ENCODE data around the gene TMEM132D.

Gene TMEM132D

GRCh38 chr12:129331356-129332085, 572.3 kb downstream of the TMEM132D start:
- no peak overlapping the region for H3K9ac ChIP-seq (ENCODE audit: low read depth, low read length)
- H3K4me1 ChIP-seq (ENCODE audit: control insufficient read depth, insufficient read depth, low read length): no peaks in the 10 kb centered on the region
- no peak overlapping the region for H3K4me3 ChIP-seq (ENCODE audit: low read depth, low read length)
- no peak overlapping the region for H3K27ac ChIP-seq (ENCODE audit: low read depth, low read length)
- H3K9me3 ChIP-seq (ENCODE audit: control insufficient read depth, insufficient read depth, low read length): no peaks in the 10 kb centered on the region
- H3K36me3 ChIP-seq (ENCODE audit: control insufficient read depth, insufficient read depth, low read length): no peaks in the 10 kb centered on the region
- H3K27me3 ChIP-seq (ENCODE audit: control insufficient read depth, insufficient read depth, low read length): no peaks in the 10 kb centered on the region

- no peak overlapping the region for H3K9ac ChIP-seq (ENCODE audit: low read depth, low read length)
- H3K27ac ChIP-seq (ENCODE audit: low read depth, low read length): no peak overlapping the region
- no peaks in the 10 kb centered on the region for H3K9me3 ChIP-seq (ENCODE audit: control insufficient read depth, insufficient read depth, low read length)
- no peaks in the 10 kb centered on the region for H3K36me3 ChIP-seq (ENCODE audit: control insufficient read depth, insufficient read depth, low read length)
- H3K27me3 ChIP-seq (ENCODE audit: control insufficient read depth, insufficient read depth, low read length): no peaks in the 10 kb centered on the region
- H3K4me1 ChIP-seq (ENCODE audit: control insufficient read depth, insufficient read depth, low read length): no peaks in the 10 kb centered on the region
- no peak overlapping the region for H3K4me3 ChIP-seq (ENCODE audit: low read depth, low read length)
Observed at GRCh38 chr12:129328235-129328634, 575.6 kb downstream of the TMEM132D start.

- Histone ChIP-seq H3K4me1 (ENCODE audit: control insufficient read depth, insufficient read depth, low read length) (no peaks in the 10 kb centered on the region), H3K9me3 (ENCODE audit: control insufficient read depth, insufficient read depth, low read length) (no peaks in the 10 kb centered on the region), H3K9ac (ENCODE audit: low read depth, low read length) (no peak overlapping the region), H3K4me3 (ENCODE audit: low read depth, low read length) (no peak overlapping the region), H3K27ac (ENCODE audit: low read depth, low read length) (no peak overlapping the region), H3K36me3 (ENCODE audit: control insufficient read depth, insufficient read depth, low read length) (no peaks in the 10 kb centered on the region), H3K27me3 (ENCODE audit: control insufficient read depth, insufficient read depth, low read length) (no peaks in the 10 kb centered on the region)
Observed at GRCh38 chr12:129325566-129325965, 578.3 kb downstream of the TMEM132D start.

- Histone ChIP-seq H3K9ac (ENCODE audit: low read depth, low read length) (no peak overlapping the region), H3K27ac (ENCODE audit: low read depth, low read length) (no peak overlapping the region), H3K36me3 (ENCODE audit: control insufficient read depth, insufficient read depth, low read length) (no peaks in the 10 kb centered on the region), H3K4me1 (ENCODE audit: control insufficient read depth, insufficient read depth, low read length) (no peaks in the 10 kb centered on the region), H3K4me3 (ENCODE audit: low read depth, low read length) (no peak overlapping the region), H3K27me3 (ENCODE audit: control insufficient read depth, insufficient read depth, low read length) (no peaks in the 10 kb centered on the region), H3K9me3 (ENCODE audit: control insufficient read depth, insufficient read depth, low read length) (no peaks in the 10 kb centered on the region)
Observed at GRCh38 chr12:129312048-129312447, 591.8 kb downstream of the TMEM132D start.

- no peaks in the 10 kb centered on the region for H3K36me3 ChIP-seq (ENCODE audit: control insufficient read depth, insufficient read depth, low read length)
- no peak overlapping the region for H3K9ac ChIP-seq (ENCODE audit: low read depth, low read length)
- H3K27ac ChIP-seq (ENCODE audit: low read depth, low read length): no peak overlapping the region
- no peaks in the 10 kb centered on the region for H3K27me3 ChIP-seq (ENCODE audit: control insufficient read depth, insufficient read depth, low read length)
- no peak overlapping the region for H3K4me3 ChIP-seq (ENCODE audit: low read depth, low read length)
- H3K4me1 ChIP-seq (ENCODE audit: control insufficient read depth, insufficient read depth, low read length): no peaks in the 10 kb centered on the region
- H3K9me3 ChIP-seq (ENCODE audit: control insufficient read depth, insufficient read depth, low read length): no peaks in the 10 kb centered on the region
Observed at GRCh38 chr12:129310346-129310745, 593.5 kb downstream of the TMEM132D start.

- Histone ChIP-seq H3K4me1 (ENCODE audit: control insufficient read depth, insufficient read depth, low read length) (no peaks in the 10 kb centered on the region; the same call in 1 of the 2 replicates), H3K36me3 (ENCODE audit: control insufficient read depth, insufficient read depth, low read length) (no peaks in the 10 kb centered on the region), H3K27ac (ENCODE audit: low read depth, low read length) (no peak overlapping the region), H3K27me3 (ENCODE audit: control insufficient read depth, insufficient read depth, low read length) (no peaks in the 10 kb centered on the region), H3K4me3 (ENCODE audit: low read depth, low read length) (no peak overlapping the region), H3K9ac (ENCODE audit: low read depth, low read length) (no peak overlapping the region), H3K9me3 (ENCODE audit: control insufficient read depth, insufficient read depth, low read length) (no peaks in the 10 kb centered on the region)
Observed at GRCh38 chr12:129305851-129306250, 598.0 kb downstream of the TMEM132D start.

- Histone ChIP-seq H3K4me3 (ENCODE audit: low read depth, low read length) (no peak overlapping the region), H3K36me3 (ENCODE audit: control insufficient read depth, insufficient read depth, low read length) (no peaks in the 10 kb centered on the region), H3K27me3 (ENCODE audit: control insufficient read depth, insufficient read depth, low read length) (no peaks in the 10 kb centered on the region), H3K9me3 (ENCODE audit: control insufficient read depth, insufficient read depth, low read length) (no peaks in the 10 kb centered on the region), H3K4me1 (ENCODE audit: control insufficient read depth, insufficient read depth, low read length) (no peaks in the 10 kb centered on the region; the same call in 1 of the 2 replicates), H3K9ac (ENCODE audit: low read depth, low read length) (no peak overlapping the region), H3K27ac (ENCODE audit: low read depth, low read length) (no peak overlapping the region)
Observed at GRCh38 chr12:129304529-129304928, 599.3 kb downstream of the TMEM132D start.

GRCh38 chr12:129300011-129300410, 603.8 kb downstream of the TMEM132D start:
- Histone ChIP-seq H3K4me1 (ENCODE audit: control insufficient read depth, insufficient read depth, low read length) (no peaks in the 10 kb centered on the region; the same call in 1 of the 2 replicates), H3K4me3 (ENCODE audit: low read depth, low read length) (no peak overlapping the region), H3K36me3 (ENCODE audit: control insufficient read depth, insufficient read depth, low read length) (no peaks in the 10 kb centered on the region), H3K27ac (ENCODE audit: low read depth, low read length) (no peak overlapping the region), H3K9ac (ENCODE audit: low read depth, low read length) (no peak overlapping the region), H3K27me3 (ENCODE audit: control insufficient read depth, insufficient read depth, low read length) (no peaks in the 10 kb centered on the region), H3K9me3 (ENCODE audit: control insufficient read depth, insufficient read depth, low read length) (no peaks in the 10 kb centered on the region)

GRCh38 chr12:129298921-129299320, 604.9 kb downstream of the TMEM132D start:
- H3K9me3 ChIP-seq (ENCODE audit: control insufficient read depth, insufficient read depth, low read length): no peaks in the 10 kb centered on the region
- H3K4me1 ChIP-seq (ENCODE audit: control insufficient read depth, insufficient read depth, low read length): no peaks in the 10 kb centered on the region; the same call in 1 of the 2 replicates
- H3K9ac ChIP-seq (ENCODE audit: low read depth, low read length): no peak overlapping the region
- no peak overlapping the region for H3K4me3 ChIP-seq (ENCODE audit: low read depth, low read length)
- H3K27ac ChIP-seq (ENCODE audit: low read depth, low read length): no peak overlapping the region
- H3K36me3 ChIP-seq (ENCODE audit: control insufficient read depth, insufficient read depth, low read length): no peaks in the 10 kb centered on the region
- H3K27me3 ChIP-seq (ENCODE audit: control insufficient read depth, insufficient read depth, low read length): no peaks in the 10 kb centered on the region

GRCh38 chr12:129296671-129297070, 607.2 kb downstream of the TMEM132D start:
- Histone ChIP-seq H3K4me3 (ENCODE audit: low read depth, low read length) (no peak overlapping the region), H3K27me3 (ENCODE audit: control insufficient read depth, insufficient read depth, low read length) (no peaks in the 10 kb centered on the region), H3K9me3 (ENCODE audit: control insufficient read depth, insufficient read depth, low read length) (no peaks in the 10 kb centered on the region), H3K4me1 (ENCODE audit: control insufficient read depth, insufficient read depth, low read length) (no peaks in the 10 kb centered on the region; the same call in 1 of the 2 replicates), H3K9ac (ENCODE audit: low read depth, low read length) (no peak overlapping the region), H3K36me3 (ENCODE audit: control insufficient read depth, insufficient read depth, low read length) (no peaks in the 10 kb centered on the region), H3K27ac (ENCODE audit: low read depth, low read length) (no peak overlapping the region)

GRCh38 chr12:129294868-129295267, 609.0 kb downstream of the TMEM132D start:
- no peak overlapping the region for H3K9ac ChIP-seq (ENCODE audit: low read depth, low read length)
- no peak overlapping the region for H3K4me3 ChIP-seq (ENCODE audit: low read depth, low read length)
- no peaks in the 10 kb centered on the region for H3K4me1 ChIP-seq (ENCODE audit: control insufficient read depth, insufficient read depth, low read length)
- H3K36me3 ChIP-seq (ENCODE audit: control insufficient read depth, insufficient read depth, low read length): no peaks in the 10 kb centered on the region
- H3K27me3 ChIP-seq (ENCODE audit: control insufficient read depth, insufficient read depth, low read length): no peaks in the 10 kb centered on the region
- H3K27ac ChIP-seq (ENCODE audit: low read depth, low read length): no peak overlapping the region
- H3K9me3 ChIP-seq (ENCODE audit: control insufficient read depth, insufficient read depth, low read length): no peaks in the 10 kb centered on the region
